DOHH2 (cell line): ENCODE data around the gene SDE2.

Source experiments
- H3F3A ChIP-seq: fragments of 200-600 bp; sonication (generic), shearing (Covaris generic); 2 replicates; pipeline ENCODE4 v1.6.0; 2016; ENCODE audit warnings: antibody characterized with exemption, mild to moderate bottlenecking; ENCODE audit not compliant: control insufficient read depth, insufficient read depth
- H3K27ac ChIP-seq: fragments of 200-600 bp; sonication (generic); 2 replicates; pipeline ENCODE4 v1.5.1; 2014; ENCODE audit warnings: low read depth, mild to moderate bottlenecking, low read length, moderate library complexity
- H3K27me3 ChIP-seq: fragments of 200-600 bp; sonication (generic); 2 replicates; pipeline ENCODE4 v1.6.1; 2014; ENCODE audit warnings: mild to moderate bottlenecking, low read length, mixed read lengths; ENCODE audit not compliant: control insufficient read depth
- H3K36me3 ChIP-seq: fragments of 200-600 bp; sonication (generic); 2 replicates; pipeline ENCODE4 v1.6.1; 2014; ENCODE audit warnings: mild to moderate bottlenecking, low read length, moderate library complexity, mixed read lengths; ENCODE audit not compliant: control insufficient read depth
- H3K4me1 ChIP-seq: fragments of 200-600 bp; sonication (generic); 2 replicates; pipeline ENCODE4 v1.6.1; 2014; ENCODE audit warnings: mild to moderate bottlenecking, low read length, mixed read lengths; ENCODE audit not compliant: control insufficient read depth
- H3K4me2 ChIP-seq: fragments of 200-600 bp; sonication (generic); 2 replicates; pipeline ENCODE4 v1.6.0; 2014; ENCODE audit warnings: mild to moderate bottlenecking, low read length, moderate library complexity
- H3K4me3 ChIP-seq: fragments of 200-600 bp; sonication (generic); 2 replicates; pipeline ENCODE4 v1.5.1; 2014; ENCODE audit warnings: mild to moderate bottlenecking, low read length, mixed read lengths
- H3K79me2 ChIP-seq: fragments of 200-600 bp; sonication (generic); 2 replicates; pipeline ENCODE4 v1.6.1; 2014; ENCODE audit warnings: mild to moderate bottlenecking, low read length, mixed read lengths; ENCODE audit not compliant: control insufficient read depth
- H3K9me2 ChIP-seq: fragments of 200-600 bp; sonication (generic); replicated peaks from 2 replicates; pipeline ENCODE4 v1.6.1; 2014; ENCODE audit warnings: mild to moderate bottlenecking, low read length, mixed read lengths; ENCODE audit not compliant: control insufficient read depth
- H3K9me3 ChIP-seq: fragments of 200-600 bp; sonication (generic); 2 replicates; pipeline ENCODE4 v1.6.1; 2014; ENCODE audit warnings: antibody characterized with exemption, low read length, mixed read lengths; ENCODE audit not compliant: control insufficient read depth, insufficient read depth
- H4K20me1 ChIP-seq: fragments of 200-600 bp; sonication (generic); 2 replicates; pipeline ENCODE4 v1.6.0; 2014; ENCODE audit warnings: low read depth, mild to moderate bottlenecking, antibody characterized with exemption, low read length, moderate library complexity; ENCODE audit not compliant: control insufficient read depth, insufficient read depth
- EZH2phosphoT487 ChIP-seq: fragments of 200-600 bp; sonication (generic); IDR thresholded peaks from 2 replicates; pipeline ENCODE4 v1.6.1; 2017; ENCODE audit warnings: borderline replicate concordance, mild to moderate bottlenecking, antibody characterized with exemption, low read length, moderate library complexity, mixed read lengths
- TF ChIP-seq, protein P1 (sequence below): fragments of 200-600 bp; sonication (generic); IDR thresholded peaks from one replicate; pipeline ENCODE4 v1.5.1; 2014; ENCODE audit warnings: antibody characterized with exemption, mild to moderate bottlenecking, low read depth, low read length; ENCODE audit not compliant: poor library complexity, severe bottlenecking

SDE2 gene

DNA sequence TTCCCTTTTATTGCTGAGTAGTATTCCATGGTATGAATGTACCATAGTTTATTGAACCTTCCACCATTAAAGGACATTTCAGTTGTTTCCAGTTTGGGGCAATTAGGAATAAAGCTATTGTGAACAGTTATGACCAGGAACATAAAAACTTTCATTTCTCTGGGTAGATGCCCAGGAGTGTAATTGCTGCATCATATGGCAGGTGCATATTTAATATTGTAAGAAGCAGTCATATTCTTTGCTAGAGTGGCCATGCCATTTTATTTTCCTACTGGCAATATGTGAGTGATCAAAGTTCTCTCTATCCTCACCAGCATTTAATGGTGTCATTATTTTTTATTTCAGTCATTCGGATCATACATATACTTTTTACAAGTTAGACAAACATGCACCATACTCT, 39.5 kb upstream of the SDE2 start:
- TF ChIP-seq, protein P1, sequence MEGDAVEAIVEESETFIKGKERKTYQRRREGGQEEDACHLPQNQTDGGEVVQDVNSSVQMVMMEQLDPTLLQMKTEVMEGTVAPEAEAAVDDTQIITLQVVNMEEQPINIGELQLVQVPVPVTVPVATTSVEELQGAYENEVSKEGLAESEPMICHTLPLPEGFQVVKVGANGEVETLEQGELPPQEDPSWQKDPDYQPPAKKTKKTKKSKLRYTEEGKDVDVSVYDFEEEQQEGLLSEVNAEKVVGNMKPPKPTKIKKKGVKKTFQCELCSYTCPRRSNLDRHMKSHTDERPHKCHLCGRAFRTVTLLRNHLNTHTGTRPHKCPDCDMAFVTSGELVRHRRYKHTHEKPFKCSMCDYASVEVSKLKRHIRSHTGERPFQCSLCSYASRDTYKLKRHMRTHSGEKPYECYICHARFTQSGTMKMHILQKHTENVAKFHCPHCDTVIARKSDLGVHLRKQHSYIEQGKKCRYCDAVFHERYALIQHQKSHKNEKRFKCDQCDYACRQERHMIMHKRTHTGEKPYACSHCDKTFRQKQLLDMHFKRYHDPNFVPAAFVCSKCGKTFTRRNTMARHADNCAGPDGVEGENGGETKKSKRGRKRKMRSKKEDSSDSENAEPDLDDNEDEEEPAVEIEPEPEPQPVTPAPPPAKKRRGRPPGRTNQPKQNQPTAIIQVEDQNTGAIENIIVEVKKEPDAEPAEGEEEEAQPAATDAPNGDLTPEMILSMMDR: no peak
- TF ChIP-seq EZH2phosphoT487: no peak
- no peak overlapping the region for H3K4me2 ChIP-seq
- H4K20me1 ChIP-seq: no peaks in the 10 kb centered on the region
- no peak overlapping the region for H3K27ac ChIP-seq
- no peaks in the 10 kb centered on the region for H3K36me3 ChIP-seq
- no peaks in the 10 kb centered on the region for H3K9me3 ChIP-seq
- H3K9me2 ChIP-seq: no peaks in the 10 kb centered on the region
- H3F3A ChIP-seq: no peaks in the 10 kb centered on the region
- no peaks in the 10 kb centered on the region for H3K79me2 ChIP-seq
- H3K27me3 ChIP-seq: no peaks in the 10 kb centered on the region
- no peak overlapping the region for H3K4me3 ChIP-seq
- H3K4me1 ChIP-seq: peaks cover 10% of the 10 kb centered on the region

DNA sequence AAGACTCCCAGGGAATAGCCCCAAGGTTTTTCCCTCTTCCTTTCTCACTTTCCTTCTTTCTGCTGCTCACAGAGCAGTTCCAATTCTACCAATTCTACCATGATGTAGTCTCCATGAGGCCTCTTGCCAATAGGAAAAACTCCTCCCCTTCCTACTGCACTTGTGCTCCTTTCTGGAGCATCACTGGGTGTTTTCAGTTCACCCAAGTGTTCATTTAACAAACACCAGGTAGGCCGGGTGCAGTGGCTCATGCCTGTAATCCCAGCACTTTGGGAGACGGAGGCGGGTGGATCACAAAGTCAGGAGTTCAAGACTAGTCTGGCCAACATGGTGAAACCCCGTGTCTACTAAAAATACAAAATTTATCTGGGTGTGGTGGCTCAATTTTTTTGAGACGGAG, 36.8 kb upstream of the SDE2 start:
- Histone ChIP-seq H3K36me3 (no peaks in the 10 kb centered on the region), H3K4me3 (no peak overlapping the region), H3K4me1 (0 out of 2 replicates have a peak, but pooled peaks cover 5% of the 10 kb centered on the region)

GRCh38 chr1:226034482-226034881, 35.3 kb upstream of the SDE2 start:
- Histone ChIP-seq H3K4me2 (no peak overlapping the region), H3F3A (no peaks in the 10 kb centered on the region), H3K4me1 (peaks cover 14% of the 10 kb centered on the region), H3K79me2 (no peaks in the 10 kb centered on the region), H3K27me3 (no peaks in the 10 kb centered on the region), H3K9me2 (no peaks in the 10 kb centered on the region), H4K20me1 (no peaks in the 10 kb centered on the region), H3K27ac (no peak overlapping the region), H3K9me3 (no peaks in the 10 kb centered on the region), H3K36me3 (no peaks in the 10 kb centered on the region), H3K4me3 (no peak overlapping the region)
- no peak for TF ChIP-seq EZH2phosphoT487
- TF ChIP-seq, protein P1: no peak

More for the DNA sequence above, 36.8 kb upstream of the SDE2 start:
- no peak for TF ChIP-seq EZH2phosphoT487
- TF ChIP-seq, protein P1: no peak
- no peaks in the 10 kb centered on the region for H3F3A ChIP-seq
- no peaks in the 10 kb centered on the region for H3K9me3 ChIP-seq
- H3K27me3 ChIP-seq: no peaks in the 10 kb centered on the region
- no peaks in the 10 kb centered on the region for H3K9me2 ChIP-seq
- no peak overlapping the region for H3K27ac ChIP-seq
- H3K79me2 ChIP-seq: no peaks in the 10 kb centered on the region
- H4K20me1 ChIP-seq: no peaks in the 10 kb centered on the region
- no peak overlapping the region for H3K4me2 ChIP-seq
